ENCODE measurements around the gene LTBP3.

- TF ChIP-seq CTCF (conservative IDR thresholded peaks at IDR 0.05): no peak
- no peak for TF ChIP-seq ZFX (IDR thresholded peaks at IDR 0.05)
Measured at GRCh38 chr11:65506772-65507505, 51.2 kb downstream of the LTBP3 start.

Measured in C4-2B (cell line).